ENCODE results near the gene POR.

DNA sequence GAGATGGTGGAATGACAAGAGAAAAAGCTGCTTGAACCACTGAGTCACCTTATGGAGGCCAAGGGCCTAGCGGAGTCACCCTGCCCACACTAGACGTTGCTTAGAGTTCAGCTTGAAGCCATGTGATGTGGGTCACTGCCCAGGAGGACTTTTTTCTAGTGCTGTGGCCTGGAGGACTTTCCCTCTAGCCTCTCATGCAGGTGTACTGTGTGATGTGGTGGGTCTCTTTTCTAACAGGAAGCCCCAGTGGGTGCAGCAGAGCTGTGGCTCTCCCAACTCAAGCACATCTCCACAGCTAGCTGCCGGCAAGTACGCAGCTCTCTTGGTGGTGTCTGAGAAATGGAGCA lies 13.6 kb downstream of the POR start:
- TF ChIP-seq, protein P1, sequence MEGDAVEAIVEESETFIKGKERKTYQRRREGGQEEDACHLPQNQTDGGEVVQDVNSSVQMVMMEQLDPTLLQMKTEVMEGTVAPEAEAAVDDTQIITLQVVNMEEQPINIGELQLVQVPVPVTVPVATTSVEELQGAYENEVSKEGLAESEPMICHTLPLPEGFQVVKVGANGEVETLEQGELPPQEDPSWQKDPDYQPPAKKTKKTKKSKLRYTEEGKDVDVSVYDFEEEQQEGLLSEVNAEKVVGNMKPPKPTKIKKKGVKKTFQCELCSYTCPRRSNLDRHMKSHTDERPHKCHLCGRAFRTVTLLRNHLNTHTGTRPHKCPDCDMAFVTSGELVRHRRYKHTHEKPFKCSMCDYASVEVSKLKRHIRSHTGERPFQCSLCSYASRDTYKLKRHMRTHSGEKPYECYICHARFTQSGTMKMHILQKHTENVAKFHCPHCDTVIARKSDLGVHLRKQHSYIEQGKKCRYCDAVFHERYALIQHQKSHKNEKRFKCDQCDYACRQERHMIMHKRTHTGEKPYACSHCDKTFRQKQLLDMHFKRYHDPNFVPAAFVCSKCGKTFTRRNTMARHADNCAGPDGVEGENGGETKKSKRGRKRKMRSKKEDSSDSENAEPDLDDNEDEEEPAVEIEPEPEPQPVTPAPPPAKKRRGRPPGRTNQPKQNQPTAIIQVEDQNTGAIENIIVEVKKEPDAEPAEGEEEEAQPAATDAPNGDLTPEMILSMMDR (IDR thresholded peaks at IDR 0.05), result no peak
- TF ChIP-seq POLR2A (IDR thresholded peaks at IDR 0.05), result no peak

All from adrenal gland (tissue), 5 donors.